HG03565 (cell line): ENCODE measurements around the gene GOLGA2.

ENCODE experiments used
- ATAC-seq: cut with Tn5 transposase; IDR thresholded peaks from one replicate; pipeline ENCODE4 v1.9.1; 2021; ENCODE audit warnings: mild to moderate bottlenecking, moderate library complexity; ENCODE audit not compliant: unreplicated experiment

The GOLGA2 gene, protein sequence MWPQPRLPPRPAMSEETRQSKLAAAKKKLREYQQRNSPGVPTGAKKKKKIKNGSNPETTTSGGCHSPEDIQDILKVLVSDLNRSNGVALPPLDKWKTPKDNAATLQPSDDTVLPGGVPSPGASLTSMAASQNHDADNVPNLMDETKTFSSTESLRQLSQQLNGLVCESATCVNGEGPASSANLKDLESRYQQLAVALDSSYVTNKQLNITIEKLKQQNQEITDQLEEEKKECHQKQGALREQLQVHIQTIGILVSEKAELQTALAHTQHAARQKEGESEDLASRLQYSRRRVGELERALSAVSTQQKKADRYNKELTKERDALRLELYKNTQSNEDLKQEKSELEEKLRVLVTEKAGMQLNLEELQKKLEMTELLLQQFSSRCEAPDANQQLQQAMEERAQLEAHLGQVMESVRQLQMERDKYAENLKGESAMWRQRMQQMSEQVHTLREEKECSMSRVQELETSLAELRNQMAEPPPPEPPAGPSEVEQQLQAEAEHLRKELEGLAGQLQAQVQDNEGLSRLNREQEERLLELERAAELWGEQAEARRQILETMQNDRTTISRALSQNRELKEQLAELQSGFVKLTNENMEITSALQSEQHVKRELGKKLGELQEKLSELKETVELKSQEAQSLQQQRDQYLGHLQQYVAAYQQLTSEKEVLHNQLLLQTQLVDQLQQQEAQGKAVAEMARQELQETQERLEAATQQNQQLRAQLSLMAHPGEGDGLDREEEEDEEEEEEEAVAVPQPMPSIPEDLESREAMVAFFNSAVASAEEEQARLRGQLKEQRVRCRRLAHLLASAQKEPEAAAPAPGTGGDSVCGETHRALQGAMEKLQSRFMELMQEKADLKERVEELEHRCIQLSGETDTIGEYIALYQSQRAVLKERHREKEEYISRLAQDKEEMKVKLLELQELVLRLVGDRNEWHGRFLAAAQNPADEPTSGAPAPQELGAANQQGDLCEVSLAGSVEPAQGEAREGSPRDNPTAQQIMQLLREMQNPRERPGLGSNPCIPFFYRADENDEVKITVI

DNA sequence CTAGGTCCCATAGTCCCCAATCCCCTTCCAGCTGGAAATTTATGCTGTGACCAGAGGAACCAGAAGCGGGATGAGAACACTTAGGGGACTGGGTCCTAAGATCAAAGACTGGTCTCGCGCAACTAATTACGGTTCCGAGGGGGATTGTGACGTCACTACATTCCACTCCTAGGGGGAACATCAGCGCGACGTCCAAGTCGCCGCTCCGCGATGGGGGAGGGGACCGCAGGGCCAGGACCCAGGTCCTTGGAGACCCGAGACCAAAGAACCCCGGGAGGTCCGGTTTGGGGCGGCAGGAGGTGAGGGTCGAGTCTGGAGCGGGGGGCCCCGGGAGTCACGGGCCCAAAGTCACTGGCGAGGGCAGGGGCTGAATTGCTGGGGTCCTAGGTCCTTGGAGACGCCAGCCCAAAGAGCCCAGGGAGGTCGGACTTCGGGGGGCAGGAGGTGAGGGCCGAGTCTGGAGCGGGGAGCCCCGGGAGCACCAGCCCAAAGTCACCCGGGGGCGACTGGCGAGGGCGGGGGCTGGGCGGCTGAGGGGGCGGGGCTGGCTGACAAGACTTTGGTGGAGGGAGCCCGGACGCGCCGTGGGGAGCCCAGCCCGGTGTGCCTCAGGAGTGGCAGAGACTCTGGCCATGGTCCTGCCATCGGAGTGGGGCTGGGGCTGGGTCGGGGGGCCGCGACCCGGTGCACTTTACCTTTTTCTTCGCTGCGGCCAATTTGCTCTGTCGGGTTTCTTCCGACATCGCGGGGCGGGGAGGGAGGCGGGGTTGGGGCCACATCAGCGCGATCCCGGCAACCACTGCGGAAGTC lies at the start of gene GOLGA2:
Gene GOLGA2 (minus strand): TSS at position 810 of the 810 bp plus-strand sequence. CDS start 31 bp downstream, at position 779.
- peak; percentile 16 for ATAC-seq

DNA sequence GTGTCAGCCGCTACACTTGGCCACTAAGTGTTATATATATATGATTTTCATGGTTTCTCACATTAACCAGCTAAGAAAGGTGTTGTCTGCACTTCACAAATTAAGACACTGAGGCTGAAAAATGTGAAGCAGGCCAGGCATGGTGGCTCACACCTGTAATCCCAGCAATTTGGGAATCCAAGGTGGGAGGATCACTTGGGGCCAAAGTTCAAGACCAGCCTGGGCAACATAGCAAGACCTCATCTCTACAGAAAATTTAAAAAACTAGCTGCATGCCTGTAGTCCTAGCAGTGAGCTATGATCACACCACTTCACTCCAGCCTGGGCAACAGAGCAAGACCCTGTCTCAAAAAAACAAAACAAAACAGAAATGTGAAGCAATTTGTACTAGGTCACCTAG lies 48.6 kb upstream of the GOLGA2 start:
- ATAC-seq = no peak

DNA sequence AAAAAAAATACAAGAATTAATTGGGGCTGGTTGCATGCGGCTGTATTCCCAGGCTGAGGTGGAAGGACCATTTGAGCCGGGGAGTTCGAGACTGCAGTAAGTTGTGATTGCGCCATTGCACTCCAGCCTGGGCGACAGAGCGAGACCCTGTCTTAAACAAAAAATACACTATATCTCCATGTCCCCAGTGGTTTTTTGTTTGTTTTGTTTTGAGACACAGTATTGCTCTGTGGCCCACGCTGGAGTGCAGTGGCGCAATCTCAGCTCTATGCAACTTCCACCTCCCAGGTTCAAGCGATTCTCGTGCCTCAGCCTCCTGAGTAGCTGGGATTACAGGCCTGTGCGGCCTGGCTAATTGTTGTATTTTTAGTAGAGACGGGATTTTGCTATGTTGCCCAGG lies 48.0 kb upstream of the GOLGA2 start:
- ATAC-seq = no peak

DNA sequence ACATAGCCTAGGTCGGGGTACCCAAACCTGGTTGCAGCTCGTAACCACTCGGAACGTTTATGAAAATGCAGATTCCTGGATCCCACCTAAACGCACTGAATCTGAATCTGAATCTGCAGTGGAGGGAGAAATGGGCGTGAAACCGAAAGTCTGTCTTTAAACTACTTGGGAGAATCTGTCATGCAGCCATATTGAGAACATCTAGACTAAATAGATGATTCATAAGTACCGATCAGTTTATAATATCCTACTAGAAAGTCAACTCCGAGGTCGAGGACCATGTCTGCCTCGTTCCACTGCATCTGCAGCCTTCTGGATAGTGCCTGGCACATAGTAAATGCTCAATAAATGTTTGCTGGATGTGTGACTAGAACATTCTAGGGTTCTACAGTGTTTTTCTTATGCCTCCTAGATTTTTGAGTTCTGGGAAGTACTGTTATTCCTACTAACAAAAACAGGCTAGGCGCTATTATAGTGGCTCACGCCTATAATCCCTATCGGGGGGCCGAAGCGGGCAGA lies 47.5 kb upstream of the GOLGA2 start:
- ATAC-seq = no peak

DNA sequence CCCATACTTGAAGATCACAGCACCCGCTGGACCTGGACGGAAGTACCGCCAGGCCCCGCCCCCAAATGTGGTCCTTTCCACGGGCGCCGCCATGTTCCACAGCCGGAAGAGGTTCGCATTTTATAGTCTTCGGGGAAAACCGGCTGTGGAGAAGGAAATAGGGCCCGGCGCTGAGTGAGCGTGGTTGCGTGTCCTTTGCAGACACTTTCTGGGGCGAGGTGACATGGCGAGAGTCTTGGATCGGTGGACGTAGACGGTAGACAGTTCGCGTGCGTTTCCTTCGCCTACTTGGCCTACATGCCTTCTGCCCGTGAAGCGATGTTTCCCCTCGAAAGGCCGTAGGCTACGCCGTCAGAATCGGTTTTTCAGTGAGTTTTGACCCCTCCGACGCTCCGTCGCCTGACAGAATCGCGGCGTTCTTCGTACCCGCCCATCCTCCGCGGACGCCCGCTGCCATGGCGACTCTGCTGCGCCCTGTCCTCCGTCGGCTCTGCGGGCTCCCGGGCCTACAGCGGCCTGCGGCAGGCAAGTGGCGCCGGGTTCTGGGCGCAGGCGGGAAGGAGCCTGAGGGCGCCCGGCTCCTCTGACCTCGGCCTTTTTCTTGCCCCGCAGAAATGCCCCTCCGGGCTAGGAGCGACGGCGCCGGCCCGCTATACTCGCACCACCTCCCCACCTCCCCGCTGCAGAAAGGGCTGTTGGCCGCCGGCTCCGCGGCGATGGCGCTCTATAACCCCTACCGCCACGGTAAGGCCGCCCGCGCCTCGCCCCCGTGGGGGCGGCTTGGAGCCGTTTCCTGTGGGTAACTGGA lies 46.8 kb upstream of the GOLGA2 start, which contains the start of the genes COQ4 and TRUB2:
Gene COQ4 (plus strand): TSS at position 436 of the 808 bp plus-strand sequence. CDS start 20 bp downstream, at position 456.
Gene TRUB2 (minus strand): TSS at position 44 of the 808 bp plus-strand sequence. CDS start 39 bp downstream, at position 5.
- peak; percentile 63 for ATAC-seq

DNA sequence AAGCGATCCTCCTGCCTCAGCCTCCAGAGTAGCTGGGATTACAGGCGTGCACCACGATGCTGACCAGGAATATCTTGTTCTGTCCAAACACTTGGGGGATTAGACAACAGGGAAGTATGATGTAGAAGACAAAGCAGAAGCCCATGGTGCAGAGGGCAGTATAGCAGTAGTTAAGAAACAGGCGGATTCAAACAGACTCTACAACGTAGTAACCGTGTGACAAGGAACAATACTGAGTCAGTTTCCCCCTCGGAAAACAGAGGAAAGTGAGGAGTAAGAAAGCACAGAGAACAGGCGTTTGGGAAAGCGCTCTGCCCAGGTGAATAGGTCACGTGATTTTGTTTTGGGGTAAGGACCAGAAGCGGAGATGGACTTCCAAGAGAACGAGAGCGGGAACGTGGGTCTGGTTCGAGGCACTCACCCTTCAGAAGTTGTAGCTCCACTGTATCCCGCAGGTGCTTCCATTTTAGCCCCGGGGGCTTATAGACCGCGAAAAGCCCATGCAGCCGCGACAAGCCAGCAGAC lies 46.1 kb upstream of the GOLGA2 start:
- peak; percentile 16 for ATAC-seq

DNA sequence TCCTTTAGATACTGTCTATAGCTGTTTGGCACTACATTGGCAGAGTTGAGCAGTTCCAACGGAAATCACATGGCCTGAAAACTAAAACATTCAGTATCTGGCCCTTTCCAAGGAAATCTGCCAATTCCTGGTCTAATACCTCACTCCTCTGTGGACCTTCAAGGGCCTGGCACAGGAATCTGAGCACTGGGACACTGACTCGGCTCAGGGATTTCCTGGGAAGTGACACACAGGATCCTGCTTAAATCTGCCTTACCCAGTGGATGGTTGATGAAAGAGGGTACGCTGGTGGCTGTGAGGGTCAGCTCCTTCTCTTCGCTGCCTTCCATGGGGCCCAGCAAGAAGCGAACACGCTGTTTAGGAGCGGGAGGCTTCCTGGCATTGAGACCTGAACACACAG lies 45.5 kb upstream of the GOLGA2 start:
- no peak for ATAC-seq

DNA sequence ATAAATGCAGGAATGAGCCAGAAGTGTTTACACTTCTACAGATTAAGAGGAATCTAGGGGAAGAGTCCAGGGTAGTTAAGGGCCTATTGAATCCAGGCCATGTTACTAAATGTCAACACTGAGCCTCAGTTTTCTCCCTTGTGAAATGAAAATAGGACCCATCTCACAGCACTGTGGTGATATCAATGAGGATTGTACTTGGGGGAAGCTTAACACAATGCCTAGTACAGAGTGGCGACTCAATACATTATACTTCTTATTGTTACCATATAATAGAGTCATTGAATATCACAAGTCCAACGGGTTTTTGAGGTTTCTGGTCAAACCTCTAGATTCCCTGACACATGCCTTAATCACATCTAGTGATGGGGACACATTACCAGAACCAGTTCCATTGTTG lies 41.8 kb upstream of the GOLGA2 start:
- ATAC-seq = no peak

DNA sequence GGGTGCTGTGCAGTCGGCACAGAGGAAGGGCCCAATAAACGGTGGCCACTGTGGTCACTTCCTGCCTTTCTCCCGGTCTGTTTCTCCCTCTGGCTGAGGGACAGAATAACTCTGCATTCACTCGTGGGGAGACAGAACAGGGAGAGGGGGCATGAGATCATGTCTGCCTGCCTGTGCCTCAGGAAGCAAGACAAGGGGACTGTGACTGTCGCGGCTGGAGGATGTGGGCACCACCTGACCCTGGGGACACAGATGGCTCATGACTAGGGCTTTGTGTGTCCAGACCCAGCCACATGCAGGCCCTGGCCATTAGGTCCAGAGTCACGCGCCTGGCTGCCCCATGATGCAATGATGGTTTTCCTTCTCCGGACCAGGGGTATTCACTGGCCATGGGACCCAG lies 40.6 kb upstream of the GOLGA2 start:
- no peak for ATAC-seq

DNA sequence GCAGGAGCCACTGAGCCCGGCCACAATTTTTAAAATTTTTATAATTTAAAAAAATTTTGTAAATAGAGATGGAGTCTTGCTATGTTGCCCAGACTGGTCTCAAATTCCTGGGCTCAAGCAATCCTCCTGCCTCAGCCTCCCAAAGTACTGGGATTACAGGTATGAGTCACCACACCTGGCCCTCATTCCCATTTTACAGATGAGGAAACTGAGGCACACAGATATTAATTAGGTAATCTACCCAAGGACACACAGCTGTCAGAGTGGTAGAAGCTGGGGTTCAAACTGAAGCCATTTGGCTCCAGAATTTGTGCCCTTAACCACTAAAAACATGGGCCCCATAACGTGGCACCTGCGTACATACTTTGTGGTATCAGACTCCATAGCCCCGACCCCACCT lies 38.9 kb upstream of the GOLGA2 start:
- ATAC-seq = no peak

DNA sequence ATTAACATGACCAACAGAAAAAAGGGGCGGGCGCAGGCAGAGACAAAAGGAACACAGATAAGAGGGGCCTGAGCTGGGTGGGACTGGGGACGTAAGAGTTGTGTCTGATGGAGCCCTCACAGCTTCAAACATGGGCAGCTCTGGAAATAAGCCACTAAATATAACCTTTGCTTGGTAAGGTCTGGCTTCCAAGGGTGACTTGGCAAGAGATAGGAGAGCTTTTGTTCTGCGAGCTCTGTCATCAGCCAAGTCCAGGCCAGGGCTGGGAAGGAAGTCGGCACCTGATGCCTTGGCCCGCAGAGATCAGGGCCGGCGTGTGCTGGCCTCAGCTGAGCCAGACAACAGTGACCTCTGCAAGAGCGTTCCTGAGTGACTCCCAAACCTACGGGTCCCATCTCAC lies 34.7 kb upstream of the GOLGA2 start:
- ATAC-seq = no peak

DNA sequence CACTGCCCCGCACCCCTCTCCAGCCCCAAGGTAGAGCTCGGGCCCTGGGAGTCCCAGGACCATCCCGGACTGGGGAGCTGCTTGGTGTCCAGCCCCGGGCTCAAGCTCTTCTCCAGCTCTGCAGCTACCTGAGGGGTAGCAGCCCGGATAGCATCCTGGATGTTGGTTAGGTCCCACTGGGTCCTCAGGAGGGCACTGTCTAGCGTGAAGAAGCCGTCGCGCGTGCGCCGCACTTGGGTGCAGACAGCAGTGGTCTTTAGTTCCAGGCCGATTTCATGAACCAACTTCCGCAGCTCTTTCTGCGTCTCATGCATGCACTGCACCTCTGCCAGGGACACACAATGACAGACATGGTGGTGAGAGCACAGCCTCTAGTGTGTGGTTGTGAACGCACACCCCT lies 33.7 kb upstream of the GOLGA2 start:
- no peak for ATAC-seq

DNA sequence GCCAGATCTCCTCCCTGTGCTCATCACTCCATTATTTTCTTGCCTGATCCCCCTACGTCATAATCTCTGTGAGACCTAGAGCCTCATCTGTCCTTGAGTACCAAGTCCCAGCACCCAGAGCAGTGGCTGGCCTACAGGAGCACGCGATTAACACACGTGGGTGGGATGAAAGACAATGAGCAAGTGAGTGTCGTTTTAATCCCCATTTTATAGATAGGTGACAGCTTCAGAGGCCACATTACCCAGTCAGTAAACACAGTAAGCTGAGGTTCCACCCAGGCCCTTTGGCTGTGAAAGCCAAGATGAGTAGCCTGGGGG lies 29.1 kb upstream of the GOLGA2 start:
- no peak for ATAC-seq

DNA sequence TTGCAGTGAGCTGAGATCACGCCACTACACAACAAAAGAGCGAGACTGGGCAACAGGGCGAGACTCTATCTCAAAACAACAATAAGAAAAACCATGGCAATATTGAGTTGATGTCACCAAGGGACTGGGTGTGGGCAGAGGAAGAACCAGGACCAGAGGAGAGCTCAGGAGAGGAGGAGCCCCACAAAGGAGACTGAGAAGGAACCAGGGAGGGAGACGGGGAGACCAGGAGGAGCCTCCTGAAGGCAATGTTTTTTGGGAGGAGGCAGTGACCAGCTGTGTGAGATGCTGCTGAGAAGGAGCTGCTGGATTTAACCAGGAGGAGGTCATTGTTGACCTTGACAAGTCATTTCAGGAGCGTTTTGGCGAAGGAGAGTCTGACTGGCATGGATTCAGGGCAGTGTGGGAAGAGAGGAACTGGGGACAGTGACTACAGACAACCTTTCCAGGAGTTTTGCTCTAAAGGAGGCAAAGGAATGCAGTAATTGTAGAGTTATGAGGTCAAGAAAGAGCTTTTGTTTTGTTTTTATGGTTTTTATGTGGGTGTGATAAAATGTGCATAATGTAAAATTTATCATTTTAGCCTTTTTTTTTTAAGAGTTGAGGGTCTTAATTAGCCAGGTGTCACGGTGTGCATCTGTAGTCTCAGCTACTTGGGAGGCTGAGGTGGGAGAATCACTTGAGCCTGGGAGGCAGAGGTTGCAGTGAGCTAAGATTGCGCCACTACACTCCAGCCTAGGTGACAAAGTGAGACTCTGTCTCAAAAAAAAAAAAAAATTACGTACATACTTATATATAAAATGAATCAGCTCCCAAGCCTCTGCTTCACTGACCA lies 28.5 kb upstream of the GOLGA2 start:
- ATAC-seq = no peak

DNA sequence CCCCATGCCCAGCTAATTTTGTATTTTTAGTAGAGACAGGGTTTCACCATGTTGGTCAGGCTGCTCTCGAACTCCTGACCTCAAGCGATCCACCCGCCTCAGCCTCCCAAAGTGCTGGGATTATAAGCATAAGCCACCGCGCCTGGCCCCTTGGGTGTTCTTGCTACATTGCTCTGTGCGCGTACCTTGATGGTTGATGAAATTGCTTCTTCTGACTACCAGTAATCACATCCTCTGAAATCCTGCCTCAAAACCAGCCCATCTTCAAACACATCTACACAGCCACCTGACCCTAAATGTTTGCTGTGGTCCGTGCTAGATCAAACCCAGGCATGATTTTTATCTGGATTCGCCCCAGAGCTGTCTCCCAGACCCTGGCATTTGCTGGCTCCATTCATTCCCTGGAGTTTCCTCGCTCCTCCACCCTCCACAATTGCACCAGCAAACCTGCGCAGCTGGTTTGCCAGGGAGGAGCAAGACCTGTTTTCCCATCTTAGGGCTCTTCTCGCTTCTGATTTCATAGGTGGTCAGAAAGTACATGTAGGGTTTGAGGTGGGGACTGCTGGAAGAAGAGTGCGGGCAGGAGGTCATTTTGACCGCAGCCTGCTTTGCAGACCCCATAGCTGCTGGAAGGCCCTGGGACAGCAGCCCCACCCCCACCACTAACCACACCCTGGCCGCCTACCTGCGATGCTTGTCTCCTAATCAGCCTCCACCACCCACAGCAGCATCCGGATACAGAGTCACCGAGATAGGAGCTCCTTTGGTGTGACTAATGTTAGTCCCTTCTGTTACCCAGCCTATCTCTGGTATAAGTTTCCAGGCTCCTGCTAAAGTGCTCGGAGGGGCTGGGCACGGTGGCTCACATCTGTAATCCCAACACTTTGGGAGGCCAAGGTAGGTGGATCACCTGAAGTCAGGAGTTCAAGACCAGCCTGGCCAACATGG lies 23.0 kb upstream of the GOLGA2 start:
- no peak for ATAC-seq

DNA sequence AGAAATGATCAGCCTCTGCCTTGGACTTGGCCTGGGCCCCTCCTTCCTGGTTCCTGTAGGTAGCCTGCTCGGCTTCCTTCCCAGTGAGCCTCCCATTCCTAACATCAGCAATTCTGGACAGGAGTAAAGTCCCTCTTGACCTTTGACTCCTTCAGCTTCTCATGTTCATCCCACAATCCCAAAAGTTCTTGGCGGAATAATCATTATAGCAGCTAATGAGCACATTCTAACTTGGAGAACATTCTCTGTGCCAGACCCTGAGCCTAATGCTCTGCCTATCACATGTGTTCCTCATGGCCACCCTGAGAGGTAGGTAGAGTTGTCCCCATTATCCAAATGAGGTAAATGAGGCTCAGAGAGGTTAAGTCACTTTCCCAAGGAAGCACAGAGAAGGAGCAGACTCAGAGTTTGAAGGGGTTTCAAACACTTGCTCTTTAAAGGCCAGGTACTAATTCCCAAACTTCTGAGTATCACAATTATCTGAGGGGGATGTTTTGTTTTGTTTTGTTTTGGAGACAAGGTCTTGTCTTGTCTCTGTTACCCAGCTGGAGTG lies 21.5 kb upstream of the GOLGA2 start:
- no peak for ATAC-seq
